ENCODE results near the gene CCNA2.

DNA sequence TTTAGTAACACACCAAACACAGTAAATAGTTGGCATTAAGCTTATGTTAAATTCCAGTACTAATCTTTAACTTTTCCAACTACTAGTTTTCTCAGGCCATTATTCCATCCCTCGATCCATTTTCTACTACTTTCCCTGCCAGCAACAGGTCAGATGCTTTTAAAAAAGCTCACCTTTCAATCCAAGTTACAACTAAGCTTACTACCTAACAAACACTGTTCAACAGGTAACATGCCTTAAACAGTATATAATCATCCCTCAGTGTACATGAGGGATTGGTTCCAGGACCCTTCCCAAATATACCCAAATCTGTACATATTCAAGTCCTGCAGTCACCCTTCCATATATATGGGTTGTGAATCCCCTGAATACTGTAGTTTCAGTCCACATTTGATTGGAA is 5.5 kb downstream of the CCNA2 start:
- TF ChIP-seq, protein P1, sequence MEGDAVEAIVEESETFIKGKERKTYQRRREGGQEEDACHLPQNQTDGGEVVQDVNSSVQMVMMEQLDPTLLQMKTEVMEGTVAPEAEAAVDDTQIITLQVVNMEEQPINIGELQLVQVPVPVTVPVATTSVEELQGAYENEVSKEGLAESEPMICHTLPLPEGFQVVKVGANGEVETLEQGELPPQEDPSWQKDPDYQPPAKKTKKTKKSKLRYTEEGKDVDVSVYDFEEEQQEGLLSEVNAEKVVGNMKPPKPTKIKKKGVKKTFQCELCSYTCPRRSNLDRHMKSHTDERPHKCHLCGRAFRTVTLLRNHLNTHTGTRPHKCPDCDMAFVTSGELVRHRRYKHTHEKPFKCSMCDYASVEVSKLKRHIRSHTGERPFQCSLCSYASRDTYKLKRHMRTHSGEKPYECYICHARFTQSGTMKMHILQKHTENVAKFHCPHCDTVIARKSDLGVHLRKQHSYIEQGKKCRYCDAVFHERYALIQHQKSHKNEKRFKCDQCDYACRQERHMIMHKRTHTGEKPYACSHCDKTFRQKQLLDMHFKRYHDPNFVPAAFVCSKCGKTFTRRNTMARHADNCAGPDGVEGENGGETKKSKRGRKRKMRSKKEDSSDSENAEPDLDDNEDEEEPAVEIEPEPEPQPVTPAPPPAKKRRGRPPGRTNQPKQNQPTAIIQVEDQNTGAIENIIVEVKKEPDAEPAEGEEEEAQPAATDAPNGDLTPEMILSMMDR (conservative IDR thresholded peaks at IDR 0.05), result no peak
- TF ChIP-seq ZFX (IDR thresholded peaks at IDR 0.05), result no peak

All from C4-2B (cell line).